ENCODE measurements around the gene GBX1. TPM values are rescaled to one million over a fixed set of nuclear protein-coding genes. Genes with fewer than 3 reads are reported as not detected.
A peak's percentile ranks its signal among the peaks of the same experiment; 100 is the strongest.

GBX1 gene
- total and polyA plus RNA-seq, 5 donors from 2014 or later, result not detected

- H3K27me3 Mint-ChIP-seq, result no peaks in the 10 kb centered on the region
- no peak overlapping the region for H3K4me3 Mint-ChIP-seq
- Histone ChIP-seq H3K27ac (ENCODE audit: insufficient read depth, low read length, poor library complexity, severe bottlenecking) (no peak overlapping the region), H3K9me3 (ENCODE audit: control insufficient read depth in 2 of 2, low read length in 2 of 2) (no peaks in the 10 kb centered on the region), H3K4me1 (ENCODE audit: control insufficient read depth, insufficient read depth, low read length, poor library complexity, severe bottlenecking) (no peaks in the 10 kb centered on the region), H3K27me3 (ENCODE audit: control insufficient read depth, insufficient read depth, low read length) (no peaks in the 10 kb centered on the region), H3K4me3 (ENCODE audit: low read depth, low read length) (no peak overlapping the region), H3K36me3 (ENCODE audit: control insufficient read depth, insufficient read depth, low read length) (peaks cover 4% of the 10 kb centered on the region)
- no peaks in the 10 kb centered on the region for H3K4me1 Mint-ChIP-seq
- ATAC-seq (ENCODE audit: low read depth in 2 of 2) (no peak), DNase-seq (no peak)
- no peaks in the 10 kb centered on the region for H3K36me3 Mint-ChIP-seq
- no peak overlapping the region for H3K27ac Mint-ChIP-seq
- H3K9me3 Mint-ChIP-seq, result no peaks in the 10 kb centered on the region
These were observed 38.2 kb downstream of the GBX1 start for GRCh38 chr7:151129117-151129959.

- Histone ChIP-seq H3K27me3 (ENCODE audit: control insufficient read depth, insufficient read depth, low read length) (no peaks in the 10 kb centered on the region), H3K9me3 (ENCODE audit: control insufficient read depth in 2 of 2, low read length in 2 of 2) (no peaks in the 10 kb centered on the region), H3K36me3 (ENCODE audit: control insufficient read depth, insufficient read depth, low read length) (peaks cover 4% of the 10 kb centered on the region), H3K4me3 (ENCODE audit: low read depth, low read length) (no peak overlapping the region), H3K4me1 (ENCODE audit: control insufficient read depth, insufficient read depth, low read length, poor library complexity, severe bottlenecking) (no peaks in the 10 kb centered on the region), H3K27ac (ENCODE audit: insufficient read depth, low read length, poor library complexity, severe bottlenecking) (no peak overlapping the region)
- H3K9me3 Mint-ChIP-seq, result no peaks in the 10 kb centered on the region
- H3K27me3 Mint-ChIP-seq, result peaks cover 6% of the 10 kb centered on the region
- H3K4me3 Mint-ChIP-seq, result no peak overlapping the region
- H3K4me1 Mint-ChIP-seq, result peaks cover 0 to 6% (median 5%) of the 10 kb centered on the region in 4 donors
- DNase-seq (no peak), ATAC-seq (ENCODE audit: low read depth in 2 of 2) (no peak)
- no peak overlapping the region for H3K27ac Mint-ChIP-seq
- peaks cover 4% of the 10 kb centered on the region for H3K36me3 Mint-ChIP-seq
These were observed 38.8 kb downstream of the GBX1 start for GRCh38 chr7:151128716-151129115.

GRCh38 chr7:151128144-151128543 is 39.4 kb downstream of the GBX1 start:
- H3K36me3 ChIP-seq (ENCODE audit: control insufficient read depth, insufficient read depth, low read length), result peaks cover 4% of the 10 kb centered on the region
- Mint-ChIP-seq H3K36me3 (peaks cover 4% of the 10 kb centered on the region), H3K4me3 (no peak overlapping the region), H3K4me1 (peaks cover 0 to 7% (median 5%) of the 10 kb centered on the region in 4 donors), H3K9me3 (no peaks in the 10 kb centered on the region), H3K27ac (no peak overlapping the region), H3K27me3 (peaks cover 7% of the 10 kb centered on the region)
- no peak overlapping the region for H3K27ac ChIP-seq (ENCODE audit: insufficient read depth, low read length, poor library complexity, severe bottlenecking)
- no peaks in the 10 kb centered on the region for H3K9me3 ChIP-seq (ENCODE audit: control insufficient read depth in 2 of 2, low read length in 2 of 2)
- DNase-seq (no peak), ATAC-seq (ENCODE audit: low read depth in 2 of 2) (no peak)
- no peaks in the 10 kb centered on the region for H3K27me3 ChIP-seq (ENCODE audit: control insufficient read depth, insufficient read depth, low read length)
- no peaks in the 10 kb centered on the region for H3K4me1 ChIP-seq (ENCODE audit: control insufficient read depth, insufficient read depth, low read length, poor library complexity, severe bottlenecking)
- H3K4me3 ChIP-seq (ENCODE audit: low read depth, low read length), result no peak overlapping the region

GRCh38 chr7:151126491-151127137 is 40.9 kb downstream of the GBX1 start:
- Mint-ChIP-seq H3K27ac (no peak overlapping the region), H3K36me3 (peaks cover 6% of the 10 kb centered on the region), H3K27me3 (peaks cover 7% of the 10 kb centered on the region), H3K4me1 (peaks cover 0 to 7% (median 5%) of the 10 kb centered on the region in 4 donors), H3K9me3 (no peaks in the 10 kb centered on the region), H3K4me3 (no peak overlapping the region)
- DNase-seq, result no peak
- Histone ChIP-seq H3K9me3 (ENCODE audit: control insufficient read depth in 2 of 2, low read length in 2 of 2) (no peaks in the 10 kb centered on the region), H3K27me3 (ENCODE audit: control insufficient read depth, insufficient read depth, low read length) (no peaks in the 10 kb centered on the region), H3K4me3 (ENCODE audit: low read depth, low read length) (no peak overlapping the region), H3K4me1 (ENCODE audit: control insufficient read depth, insufficient read depth, low read length, poor library complexity, severe bottlenecking) (no peaks in the 10 kb centered on the region), H3K27ac (ENCODE audit: insufficient read depth, low read length, poor library complexity, severe bottlenecking) (no peak overlapping the region), H3K36me3 (ENCODE audit: control insufficient read depth, insufficient read depth, low read length) (peaks cover 4% of the 10 kb centered on the region)
- no peak for ATAC-seq (ENCODE audit: low read depth in 2 of 2)

- H3K27ac ChIP-seq (ENCODE audit: insufficient read depth, low read length, poor library complexity, severe bottlenecking), result no peak overlapping the region
- H3K27ac Mint-ChIP-seq, result peak overlapping the region in 1 of 3 donors; percentile 93
- no peaks in the 10 kb centered on the region for H3K9me3 Mint-ChIP-seq
- H3K4me3 ChIP-seq (ENCODE audit: low read depth, low read length), result no peak overlapping the region
- H3K9me3 ChIP-seq (ENCODE audit: control insufficient read depth in 2 of 2, low read length in 2 of 2), result no peaks in the 10 kb centered on the region
- peaks cover 4% of the 10 kb centered on the region for H3K36me3 ChIP-seq (ENCODE audit: control insufficient read depth, insufficient read depth, low read length)
- H3K4me3 Mint-ChIP-seq, result no peak overlapping the region
- H3K27me3 Mint-ChIP-seq, result peaks cover 7% of the 10 kb centered on the region
- peaks cover 9% of the 10 kb centered on the region for H3K36me3 Mint-ChIP-seq
- no peak for ATAC-seq (ENCODE audit: low read depth in 2 of 2)
- no peak for DNase-seq
- H3K4me1 ChIP-seq (ENCODE audit: control insufficient read depth, insufficient read depth, low read length, poor library complexity, severe bottlenecking), result no peaks in the 10 kb centered on the region
- peaks cover 0 to 7% (median 6%) of the 10 kb centered on the region in 4 donors for H3K4me1 Mint-ChIP-seq
- H3K27me3 ChIP-seq (ENCODE audit: control insufficient read depth, insufficient read depth, low read length), result no peaks in the 10 kb centered on the region
These were observed 41.5 kb downstream of the GBX1 start for GRCh38 chr7:151125846-151126481.

GRCh38 chr7:151125470-151125845 is 42.0 kb downstream of the GBX1 start:
- H3K27ac ChIP-seq (ENCODE audit: insufficient read depth, low read length, poor library complexity, severe bottlenecking), result no peak overlapping the region
- no peak for DNase-seq
- H3K4me3 ChIP-seq (ENCODE audit: low read depth, low read length), result no peak overlapping the region
- no peaks in the 10 kb centered on the region for H3K4me1 ChIP-seq (ENCODE audit: control insufficient read depth, insufficient read depth, low read length, poor library complexity, severe bottlenecking)
- ATAC-seq (ENCODE audit: low read depth in 2 of 2), result no peak
- Mint-ChIP-seq H3K4me3 (no peak overlapping the region), H3K27me3 (peaks cover 7% of the 10 kb centered on the region), H3K9me3 (no peaks in the 10 kb centered on the region), H3K4me1 (peaks cover 0 to 7% (median 6%) of the 10 kb centered on the region in 4 donors), H3K36me3 (peaks cover 12% of the 10 kb centered on the region), H3K27ac (peak overlapping the region in 1 of 3 donors; percentile 93)
- H3K9me3 ChIP-seq (ENCODE audit: control insufficient read depth in 2 of 2, low read length in 2 of 2), result no peaks in the 10 kb centered on the region
- H3K27me3 ChIP-seq (ENCODE audit: control insufficient read depth, insufficient read depth, low read length), result no peaks in the 10 kb centered on the region
- peaks cover 4% of the 10 kb centered on the region for H3K36me3 ChIP-seq (ENCODE audit: control insufficient read depth, insufficient read depth, low read length)

- H3K36me3 Mint-ChIP-seq, result peaks cover 14% of the 10 kb centered on the region
- DNase-seq (no peak), ATAC-seq (ENCODE audit: low read depth in 2 of 2) (no peak)
- peaks cover 7% of the 10 kb centered on the region for H3K27me3 Mint-ChIP-seq
- H3K9me3 ChIP-seq (ENCODE audit: control insufficient read depth in 2 of 2, low read length in 2 of 2), result no peaks in the 10 kb centered on the region
- H3K4me3 ChIP-seq (ENCODE audit: low read depth, low read length), result no peak overlapping the region
- H3K4me3 Mint-ChIP-seq, result no peak overlapping the region
- no peaks in the 10 kb centered on the region for H3K4me1 ChIP-seq (ENCODE audit: control insufficient read depth, insufficient read depth, low read length, poor library complexity, severe bottlenecking)
- H3K36me3 ChIP-seq (ENCODE audit: control insufficient read depth, insufficient read depth, low read length), result peaks cover 4% of the 10 kb centered on the region
- peaks cover 0 to 7% (median 6%) of the 10 kb centered on the region in 4 donors for H3K4me1 Mint-ChIP-seq
- H3K9me3 Mint-ChIP-seq, result no peaks in the 10 kb centered on the region
- H3K27ac Mint-ChIP-seq, result no peak overlapping the region
- no peaks in the 10 kb centered on the region for H3K27me3 ChIP-seq (ENCODE audit: control insufficient read depth, insufficient read depth, low read length)
- no peak overlapping the region for H3K27ac ChIP-seq (ENCODE audit: insufficient read depth, low read length, poor library complexity, severe bottlenecking)
These were observed 42.5 kb downstream of the GBX1 start for GRCh38 chr7:151124899-151125399.
